ENCODE results near the gene SNX33.

GRCh38 chr15:75639709-75640482 lies 7.8 kb upstream of the SNX33 start, which contains the start of gene IMP3:
- TF ChIP-seq CTCF (IDR thresholded peaks at IDR 0.05): no peak
- TF ChIP-seq POLR2A (IDR thresholded peaks at IDR 0.05): peak in 3 of 4 donors; percentile 92 to 99 (median 93)
